Measurements from ENCODE around the gene CD300A. TPM values are rescaled to one million over a fixed set of nuclear protein-coding genes. Genes with fewer than 3 reads are reported as not detected.

The CD300A gene
- total and polyA plus RNA-seq, 12 donors = 0.38 to 13.1 (median 1.4) TPM

- Histone ChIP-seq H3K4me1 (peaks cover 26 to 91% (median 55%) of the 10 kb centered on the region in 9 donors), H3K9me3 (no peaks in the 10 kb centered on the region), H3K36me3 (peaks cover 0 to 17% (median 0%) of the 10 kb centered on the region in 9 donors), H3K27ac (peak overlapping the region in 8 of 10 donors; percentile 2 to 97 (median 90)), H3K4me3 (no peak overlapping the region), H3K27me3 (peaks cover 0 to 9% (median 0%) of the 10 kb centered on the region in 7 donors)
- TF ChIP-seq CTCF (IDR thresholded peaks at IDR 0.05) = no peak
- ATAC-seq = no peak
- 90 to 91% methylated on average over 5 of the region's 5 CpGs for WGBS, 2 donors
- intact Hi-C loops (cut with DNase I) = loop anchor here in 7 of 10 donors (10.0 kb wide), 2 partner anchors 145 to 235 kb away; partner anchors contain the start of gene TTYH2 (in 7 of the 7)
- DNase-seq = no peak
These were observed 16.7 kb upstream of the CD300A start for GRCh38 chr17:74449773-74450172.

- no peak for DNase-seq
- no peak overlapping the region for H3K4me3 ChIP-seq
- H3K27ac ChIP-seq = peak overlapping the region in 7 of 10 donors; percentile 57 to 97 (median 91)
- peaks cover 0 to 17% (median 0%) of the 10 kb centered on the region in 9 donors for H3K36me3 ChIP-seq
- ATAC-seq = no peak
- intact Hi-C loops (cut with DNase I) = loop anchor here in 6 of 10 donors (10.0 kb wide), 2 partner anchors 145 to 235 kb away; partner anchors contain the start of gene TTYH2 (in 6 of the 6)
- peaks cover 0 to 9% (median 0%) of the 10 kb centered on the region in 7 donors for H3K27me3 ChIP-seq
- WGBS, 2 donors = 96 to 97% methylated on average over 3 of the region's 3 CpGs
- peaks cover 26 to 91% (median 55%) of the 10 kb centered on the region in 9 donors for H3K4me1 ChIP-seq
- no peaks in the 10 kb centered on the region for H3K9me3 ChIP-seq
- no peak for TF ChIP-seq CTCF (IDR thresholded peaks at IDR 0.05)
These were observed 16.2 kb upstream of the CD300A start for GRCh38 chr17:74450231-74450630.

GRCh38 chr17:74450925-74451403, 15.5 kb upstream of the CD300A start:
- intact Hi-C loops (cut with DNase I) = loop anchor here in 6 of 10 donors (10.0 kb wide), 2 partner anchors 146 to 236 kb away; partner anchors contain the start of gene TTYH2 (in 6 of the 6)
- ATAC-seq (no peak), DNase-seq (no peak)
- no peak for TF ChIP-seq CTCF (IDR thresholded peaks at IDR 0.05)
- Histone ChIP-seq H3K36me3 (peaks cover 0 to 17% (median 0%) of the 10 kb centered on the region in 9 donors), H3K4me3 (no peak overlapping the region), H3K4me1 (peaks cover 24 to 90% (median 50%) of the 10 kb centered on the region in 9 donors), H3K27me3 (peaks cover 0 to 9% (median 0%) of the 10 kb centered on the region in 7 donors), H3K27ac (peak overlapping the region in 8 of 10 donors; percentile 0 to 97 (median 92)), H3K9me3 (no peaks in the 10 kb centered on the region)
- 86 to 91% methylated on average over 13 of the region's 13 CpGs for WGBS, 2 donors

- 72 to 76% methylated on average over 6 of the region's 6 CpGs for WGBS, 2 donors
- Histone ChIP-seq H3K27ac (peak overlapping the region in 8 of 10 donors; percentile 37 to 97 (median 92)), H3K4me1 (peaks cover 24 to 85% (median 44%) of the 10 kb centered on the region in 9 donors), H3K9me3 (no peaks in the 10 kb centered on the region), H3K36me3 (peaks cover 0 to 17% (median 0%) of the 10 kb centered on the region in 9 donors), H3K4me3 (no peak overlapping the region), H3K27me3 (peaks cover 0 to 9% (median 0%) of the 10 kb centered on the region in 7 donors)
- no peak for ATAC-seq
- DNase-seq = no peak
- intact Hi-C loops (cut with DNase I) = loop anchor here in 6 of 10 donors (10.0 kb wide), 2 partner anchors 147 to 237 kb away; partner anchors contain the start of gene TTYH2 (in 6 of the 6)
- TF ChIP-seq CTCF (IDR thresholded peaks at IDR 0.05) = no peak
These were observed 14.9 kb upstream of the CD300A start for GRCh38 chr17:74451557-74451956.
